BE2C (cell line): Measurements from ENCODE around the gene TIMM21.

Experiments
- DNase-seq: peaks from one replicate; pipeline ENCODE4 v3.0.0-alpha.2; 2020
- H3K27me3 ChIP-seq: fragments of 250-450 bp; sonication (Bioruptor Pico); 2 replicates; pipeline ENCODE4 v1.5.1; 2020; ENCODE audit warnings: mild to moderate bottlenecking
- H3K36me3 ChIP-seq: fragments of 250-450 bp; sonication (Bioruptor Pico); 2 replicates; pipeline ENCODE4 v1.5.1; 2020; ENCODE audit warnings: mild to moderate bottlenecking
- H3K4me1 ChIP-seq: fragments of 250-450 bp; sonication (Bioruptor Pico); 2 replicates; pipeline ENCODE4 v1.5.1; 2020
- H3K4me3 ChIP-seq: 2 replicates; pipeline ENCODE4 v1.5.1; 2011; ENCODE audit warnings: low read depth, low read length
- H3K9me3 ChIP-seq: fragments of 250-450 bp; sonication (Bioruptor Pico); 2 replicates; pipeline ENCODE4 v1.5.1; 2020
- CTCF ChIP-seq: IDR thresholded peaks from 2 replicates; pipeline ENCODE4 v1.5.1; 2012; ENCODE audit warnings: mild to moderate bottlenecking, low read depth, low read length

The TIMM21 gene

GRCh38 chr18:74115046-74115445 lies 33.3 kb upstream of the TIMM21 start:
- H3K4me3 ChIP-seq = no peak overlapping the region
- no peaks in the 10 kb centered on the region for H3K9me3 ChIP-seq
- H3K27me3 ChIP-seq = no peaks in the 10 kb centered on the region
- no peaks in the 10 kb centered on the region for H3K4me1 ChIP-seq
- no peaks in the 10 kb centered on the region for H3K36me3 ChIP-seq
- TF ChIP-seq CTCF = no peak
- no peak for DNase-seq

GRCh38 chr18:74116633-74117554 lies 31.4 kb upstream of the TIMM21 start:
- Histone ChIP-seq H3K27me3 (peaks cover 3% of the 10 kb centered on the region), H3K36me3 (no peaks in the 10 kb centered on the region), H3K9me3 (no peaks in the 10 kb centered on the region), H3K4me1 (no peaks in the 10 kb centered on the region), H3K4me3 (no peak overlapping the region)
- DNase-seq = no peak
- peak; percentile 55 for TF ChIP-seq CTCF

GRCh38 chr18:74123200-74123599 lies 25.1 kb upstream of the TIMM21 start:
- DNase-seq = no peak
- Histone ChIP-seq H3K4me3 (no peak overlapping the region), H3K9me3 (no peaks in the 10 kb centered on the region), H3K4me1 (no peaks in the 10 kb centered on the region), H3K27me3 (peaks cover 50% of the 10 kb centered on the region), H3K36me3 (no peaks in the 10 kb centered on the region)
- no peak for TF ChIP-seq CTCF

- H3K4me3 ChIP-seq = no peak overlapping the region
- TF ChIP-seq CTCF = no peak
- no peaks in the 10 kb centered on the region for H3K9me3 ChIP-seq
- H3K4me1 ChIP-seq = no peaks in the 10 kb centered on the region
- no peaks in the 10 kb centered on the region for H3K36me3 ChIP-seq
- H3K27me3 ChIP-seq = peaks cover 53% of the 10 kb centered on the region
- DNase-seq = no peak
Observed at GRCh38 chr18:74124642-74125041, 23.7 kb upstream of the TIMM21 start.

- H3K4me1 ChIP-seq = no peaks in the 10 kb centered on the region
- no peaks in the 10 kb centered on the region for H3K9me3 ChIP-seq
- no peak for TF ChIP-seq CTCF
- H3K4me3 ChIP-seq = no peak overlapping the region
- H3K36me3 ChIP-seq = no peaks in the 10 kb centered on the region
- DNase-seq = no peak
- peaks cover 53% of the 10 kb centered on the region for H3K27me3 ChIP-seq
Observed at GRCh38 chr18:74126684-74127655, 21.4 kb upstream of the TIMM21 start.
